GM18873 (cell line): ENCODE results near the gene GATD1.
"Not testable (repeated sequence)": the region's sequence is repeated elsewhere in the genome, so short reads cannot be mapped to it uniquely, and the experiment has no call there.

Experiments
- ATAC-seq: cut with Tn5 transposase; IDR thresholded peaks from one replicate; pipeline ENCODE4 v1.9.1; 2021; ENCODE audit warnings: mild to moderate bottlenecking, moderate library complexity, moderate number of reproducible peaks; ENCODE audit not compliant: unreplicated experiment, low FRiP score

The GATD1 gene

DNA sequence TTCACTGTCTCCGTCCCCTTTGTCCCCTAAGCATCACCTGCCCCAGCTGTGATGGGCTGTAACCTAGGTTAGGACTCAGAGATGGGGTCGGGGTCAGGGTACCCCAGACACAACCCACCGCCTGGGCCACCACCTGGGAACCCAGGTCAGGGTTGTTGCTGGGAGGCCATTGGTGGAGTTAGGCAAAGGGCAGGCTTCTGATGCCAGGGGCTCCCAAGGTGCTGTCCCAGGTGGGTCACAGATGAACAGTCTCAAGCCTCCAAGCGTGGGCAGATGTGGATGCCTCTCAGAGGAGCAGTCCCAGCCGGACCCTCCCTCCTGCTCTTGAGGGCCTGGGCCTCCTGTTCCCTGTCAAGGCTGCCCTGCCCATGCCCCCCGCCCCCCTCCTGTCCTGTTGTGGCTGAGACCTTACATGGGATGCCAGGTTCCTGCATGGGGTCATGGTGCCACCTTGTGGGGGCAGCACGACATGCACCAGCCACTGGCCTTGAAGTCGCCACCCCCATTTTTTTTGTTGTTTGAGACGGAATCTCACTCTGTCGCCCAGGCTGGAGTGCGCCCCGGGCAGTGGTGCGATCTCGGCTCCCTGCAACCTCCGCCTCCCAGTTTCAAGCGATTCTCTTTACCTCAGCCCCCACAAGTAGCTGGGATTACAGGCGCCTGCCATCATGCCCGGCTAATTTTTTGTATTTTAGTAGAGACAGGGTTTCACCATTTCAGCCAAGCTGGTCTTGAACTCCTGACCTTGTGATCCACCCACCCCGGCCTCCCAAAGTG lies 12.1 kb downstream of the GATD1 start:
- no peak for ATAC-seq

DNA sequence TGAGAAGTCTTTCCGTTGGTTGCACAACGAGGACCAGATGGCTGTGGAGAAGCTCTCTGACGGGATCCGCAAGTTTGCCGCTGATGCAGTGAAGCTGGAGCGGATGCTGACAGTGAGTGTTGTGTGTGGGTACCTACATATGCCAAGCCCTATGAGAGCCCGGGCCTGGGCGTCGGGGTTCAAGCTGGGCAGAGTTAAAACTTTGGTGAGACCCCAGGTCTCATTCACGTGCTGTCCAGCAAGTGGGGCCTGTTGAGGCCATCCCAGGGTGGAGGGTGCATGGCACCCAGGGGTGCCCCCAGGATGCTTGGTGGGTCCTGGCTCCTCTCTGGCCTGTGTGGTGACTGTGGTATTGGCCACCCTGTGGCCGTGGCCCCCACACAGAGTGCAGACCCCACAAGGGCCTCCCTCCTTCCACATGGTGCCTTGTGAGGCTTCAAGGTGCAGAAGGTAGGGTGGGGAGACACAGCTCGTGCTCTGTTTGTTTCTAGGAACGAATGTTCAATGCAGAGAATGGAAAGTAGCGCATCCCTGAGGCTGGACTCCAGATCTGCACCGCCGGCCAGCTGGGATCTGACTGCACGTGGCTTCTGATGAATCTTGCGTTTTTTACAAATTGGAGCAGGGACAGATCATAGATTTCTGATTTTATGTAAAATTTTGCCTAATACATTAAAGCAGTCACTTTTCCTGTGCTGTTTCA lies 12.8 kb downstream of the GATD1 start:
- no peak for ATAC-seq

DNA sequence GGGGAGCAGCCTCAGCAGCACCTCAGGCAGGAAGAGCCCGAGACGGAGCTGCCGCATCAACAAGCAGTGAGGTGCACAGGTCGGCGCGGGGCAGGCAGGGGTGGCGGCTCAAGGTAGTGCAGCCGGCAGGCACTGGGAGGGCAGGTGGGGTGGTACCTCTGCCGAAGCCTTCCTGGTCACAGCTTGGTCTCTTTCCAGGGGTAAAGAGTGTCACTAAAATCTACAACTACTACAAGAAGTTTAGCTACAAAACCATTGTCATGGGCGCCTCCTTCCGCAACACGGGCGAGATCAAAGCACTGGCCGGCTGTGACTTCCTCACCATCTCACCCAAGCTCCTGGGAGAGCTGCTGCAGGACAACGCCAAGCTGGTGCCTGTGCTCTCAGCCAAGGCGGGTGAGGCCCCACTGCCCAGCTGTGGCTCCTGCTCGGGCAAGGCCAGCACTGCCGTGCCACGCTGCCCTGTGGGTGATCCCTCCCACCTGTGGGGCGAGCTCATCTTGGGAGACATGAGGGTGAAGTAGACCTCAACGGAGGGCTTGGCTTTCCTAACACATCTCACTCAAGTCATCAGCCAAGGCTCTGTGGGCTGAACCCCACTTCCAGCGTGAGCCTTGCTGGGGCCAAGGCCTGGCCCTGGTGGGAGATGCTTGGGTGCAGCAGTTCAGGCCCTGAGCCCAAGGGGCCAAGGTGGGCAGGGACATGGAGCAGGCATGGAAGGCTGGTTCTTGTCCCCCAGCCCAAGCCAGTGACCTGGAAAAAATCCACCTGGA lies 13.6 kb downstream of the GATD1 start:
- no peak for ATAC-seq

DNA sequence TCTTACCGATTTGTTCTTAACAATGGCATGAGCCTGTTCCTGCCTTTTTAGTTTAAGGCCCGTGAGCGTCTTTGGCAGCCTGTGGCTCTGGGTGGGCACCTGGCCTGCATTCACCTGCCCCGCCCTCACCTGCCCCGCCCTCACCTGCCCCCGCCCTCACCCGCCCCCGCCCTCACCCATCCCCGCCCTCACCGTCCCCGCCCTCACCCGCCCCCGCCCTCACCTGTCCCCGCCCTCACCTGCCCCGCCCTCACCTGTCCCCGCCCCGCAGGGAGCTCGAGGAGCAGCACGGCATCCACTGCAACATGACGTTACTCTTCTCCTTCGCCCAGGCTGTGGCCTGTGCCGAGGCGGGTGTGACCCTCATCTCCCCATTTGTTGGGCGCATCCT lies 14.2 kb downstream of the GATD1 start:
- no peak for ATAC-seq

DNA sequence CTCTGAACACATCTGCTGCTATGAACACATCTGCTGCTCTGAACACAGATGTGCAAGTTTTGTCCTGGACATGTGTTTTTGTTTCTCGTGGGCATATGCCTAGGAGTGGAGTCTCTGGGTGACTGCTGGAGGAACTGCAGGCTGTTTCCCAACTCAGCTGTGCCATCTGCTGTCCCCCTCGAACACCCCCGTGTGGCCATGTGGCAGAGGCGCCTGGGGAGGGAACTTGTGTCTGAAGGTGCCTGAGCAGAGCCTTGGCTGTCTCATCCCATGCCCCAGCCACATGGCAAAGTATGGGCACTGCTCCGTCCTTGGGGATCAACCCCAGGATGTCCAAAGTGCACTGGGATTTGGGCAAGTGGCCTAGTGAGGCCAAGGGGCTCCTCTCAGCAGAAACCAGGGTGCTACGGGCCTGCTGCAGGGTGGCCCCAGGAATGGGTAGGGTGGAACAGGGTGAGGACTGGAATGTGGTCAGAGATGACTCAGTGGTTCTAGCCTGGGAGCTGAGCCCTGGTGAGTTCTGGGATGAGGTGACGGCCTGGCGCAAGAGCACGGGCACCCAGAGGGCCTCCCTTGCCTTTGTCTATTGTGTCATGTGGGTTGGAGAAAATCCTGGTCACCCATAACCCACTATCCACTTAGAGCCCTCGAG lies 14.7 kb downstream of the GATD1 start:
- no peak for ATAC-seq

DNA sequence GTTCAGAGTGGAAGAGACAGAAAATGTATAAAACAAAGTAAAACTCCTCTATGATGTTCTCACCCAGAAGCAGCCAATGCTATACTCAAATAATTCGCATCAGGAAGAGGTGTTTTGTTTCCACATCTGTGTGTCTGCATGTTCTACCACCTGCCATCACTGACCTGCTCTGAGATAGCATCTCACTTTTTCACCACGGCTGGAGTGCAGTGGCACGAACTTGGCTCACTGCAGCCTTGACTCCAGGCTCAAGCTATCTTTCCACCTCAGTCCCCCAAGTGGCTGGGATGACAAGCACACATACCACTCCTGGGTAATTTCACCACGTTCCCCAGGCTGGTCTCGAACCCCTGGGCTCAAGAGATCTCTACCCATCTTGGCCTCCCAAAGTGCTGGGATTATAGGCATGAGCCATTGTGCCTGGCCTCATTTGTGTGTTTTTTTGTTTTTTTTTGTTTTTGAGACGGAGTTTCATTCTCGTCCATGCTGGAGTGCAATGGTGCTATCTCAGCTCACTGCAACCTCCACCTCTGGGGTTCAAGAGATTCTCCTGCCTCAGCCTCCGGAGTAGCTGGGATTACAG lies 15.7 kb downstream of the GATD1 start:
- ATAC-seq, result no peak

DNA sequence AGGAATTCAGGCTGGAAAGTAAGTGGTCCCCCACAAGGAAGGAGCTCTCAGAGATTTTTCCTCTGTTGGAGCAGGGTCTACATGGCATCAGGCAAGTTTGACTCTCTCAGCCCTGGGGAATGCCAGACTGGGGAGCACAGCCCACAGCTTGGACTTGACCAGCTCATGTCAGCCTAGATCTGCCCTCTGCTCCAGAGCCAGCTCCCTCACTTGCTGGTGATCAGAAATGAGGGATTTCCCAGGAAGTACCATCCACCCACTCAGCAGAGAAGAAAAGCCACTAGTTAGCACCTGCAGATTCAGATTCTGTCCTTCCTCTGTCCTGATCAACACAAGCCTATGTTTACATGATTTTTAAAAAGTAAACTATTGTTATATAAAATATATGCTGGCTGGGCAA lies 17.1 kb downstream of the GATD1 start:
- no peak for ATAC-seq

DNA sequence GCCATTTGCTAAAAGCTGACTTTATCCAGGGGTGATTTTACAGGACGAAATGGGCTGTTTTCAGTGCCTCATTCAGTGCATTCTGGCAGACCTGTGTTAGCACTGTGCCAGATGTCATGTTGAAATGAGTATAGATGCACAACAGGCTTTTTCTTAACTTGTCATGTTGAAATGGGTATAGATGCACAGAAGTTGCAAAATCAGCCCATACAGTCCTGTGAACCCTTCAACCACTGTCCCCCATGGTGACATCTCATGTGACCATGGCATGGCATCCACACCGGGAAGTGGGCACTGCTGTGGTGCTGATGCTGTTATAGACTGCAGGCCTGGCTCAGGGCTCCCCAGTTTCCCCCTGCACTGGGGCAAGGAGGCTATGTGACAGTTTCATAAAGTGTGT lies 27.6 kb downstream of the GATD1 start:
- ATAC-seq, result no peak

DNA sequence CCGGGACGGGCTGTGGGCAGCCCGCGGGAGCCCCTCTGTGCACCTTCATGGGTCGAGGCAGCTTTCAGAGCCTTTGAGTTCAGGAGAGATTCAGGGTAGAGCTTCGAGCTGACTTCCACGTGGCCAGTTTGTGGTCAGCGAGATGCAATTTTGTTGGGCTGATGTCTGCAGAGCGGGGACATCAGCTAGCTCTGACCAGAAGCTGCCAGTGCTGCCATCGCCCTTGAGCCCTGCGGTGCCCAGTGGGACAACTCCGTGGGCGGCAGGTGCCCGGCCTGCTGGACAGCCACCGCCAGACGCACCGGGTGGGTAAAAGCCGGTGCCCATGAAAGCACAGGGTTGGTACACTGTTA lies 29.3 kb downstream of the GATD1 start:
- ATAC-seq, result no peak

DNA sequence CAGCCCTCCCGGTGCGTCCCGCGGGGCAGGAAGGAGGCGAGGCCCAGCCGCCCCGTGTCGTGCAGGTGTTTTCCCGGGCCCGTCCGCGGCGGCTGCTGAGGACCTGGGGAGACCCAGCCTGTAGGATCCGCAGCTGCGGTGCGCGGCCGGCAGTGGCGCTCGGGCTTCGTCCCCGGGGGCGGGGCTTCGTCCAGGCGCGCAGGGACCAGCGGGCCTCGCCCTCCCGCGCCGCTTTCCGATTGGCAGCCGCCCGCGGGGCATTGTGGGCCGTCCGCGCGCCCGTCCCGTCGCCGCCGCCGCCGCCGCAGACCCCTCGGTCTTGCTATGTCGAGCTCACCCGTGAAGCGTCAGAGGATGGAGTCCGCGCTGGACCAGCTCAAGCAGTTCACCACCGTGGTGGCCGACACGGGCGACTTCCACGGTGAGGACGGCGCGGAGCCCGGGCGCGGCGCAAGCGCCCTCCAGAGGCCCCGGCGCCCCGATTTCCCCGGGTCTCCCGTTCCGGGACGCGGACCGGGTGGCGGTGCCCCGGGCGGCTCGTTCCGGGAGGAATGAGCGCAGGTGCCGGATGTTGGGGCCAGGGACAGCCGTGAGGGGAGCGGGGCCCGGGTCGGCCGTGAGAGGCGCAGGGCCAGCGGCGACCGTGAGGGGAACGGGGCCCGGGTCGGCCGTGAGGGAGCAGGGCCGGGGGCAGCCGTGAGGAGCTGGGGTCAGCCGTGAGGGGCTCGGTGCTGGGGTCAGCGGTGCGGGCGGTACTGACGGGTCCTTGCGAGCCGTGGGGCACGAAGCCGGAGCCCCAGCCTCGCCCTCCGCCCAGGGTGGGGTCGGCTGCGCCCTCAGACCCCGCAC lies 29.9 kb downstream of the GATD1 start, which contains the start of gene TALDO1:
TSS of gene TALDO1 (plus strand) at position 307 of the 849 bp plus-strand sequence. CDS start at position 325, 18 bp downstream.
- ATAC-seq, result peak; percentile 77

DNA sequence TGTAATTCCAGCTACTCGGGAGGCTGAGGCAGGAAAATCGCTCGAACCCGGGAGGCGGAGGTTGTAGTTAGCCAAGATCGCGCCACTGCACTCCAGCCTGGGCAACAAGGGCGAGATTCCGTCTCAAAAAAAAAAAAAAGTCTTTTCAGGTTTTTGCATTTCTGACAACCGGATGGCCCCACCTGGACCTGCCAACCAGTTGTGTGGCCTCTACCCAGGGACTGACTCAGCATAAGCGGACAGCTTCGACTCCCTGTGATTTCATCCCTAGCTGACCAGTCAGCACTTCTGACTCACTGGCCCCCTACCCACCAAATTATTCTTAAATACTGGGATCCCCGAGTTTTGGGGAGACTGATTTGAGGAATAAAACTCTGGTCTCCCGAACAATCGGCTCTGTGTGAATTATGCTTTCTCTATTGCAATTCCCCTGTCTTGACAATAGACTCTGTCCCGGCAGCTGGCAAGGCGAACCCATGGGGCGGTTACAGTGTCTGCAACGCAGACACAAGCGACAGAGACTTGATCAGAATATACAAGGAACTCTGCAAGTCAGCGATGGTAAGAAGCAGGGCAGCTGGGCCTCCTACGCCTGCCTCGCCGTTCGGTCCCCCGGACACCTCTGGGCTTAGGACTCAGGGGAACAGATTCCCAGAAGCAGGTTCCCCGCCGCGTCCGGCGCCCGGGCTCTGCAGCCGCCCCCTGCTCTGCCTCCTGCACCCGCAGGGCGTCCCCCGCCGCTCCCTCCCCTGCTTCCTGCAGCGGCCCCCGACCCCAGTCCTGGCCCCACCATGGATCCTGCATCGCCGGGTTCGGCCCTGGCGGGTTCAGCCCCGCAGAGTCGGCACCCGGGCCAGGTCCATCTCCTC lies 30.8 kb downstream of the GATD1 start:
- peak; percentile 6 for ATAC-seq

DNA sequence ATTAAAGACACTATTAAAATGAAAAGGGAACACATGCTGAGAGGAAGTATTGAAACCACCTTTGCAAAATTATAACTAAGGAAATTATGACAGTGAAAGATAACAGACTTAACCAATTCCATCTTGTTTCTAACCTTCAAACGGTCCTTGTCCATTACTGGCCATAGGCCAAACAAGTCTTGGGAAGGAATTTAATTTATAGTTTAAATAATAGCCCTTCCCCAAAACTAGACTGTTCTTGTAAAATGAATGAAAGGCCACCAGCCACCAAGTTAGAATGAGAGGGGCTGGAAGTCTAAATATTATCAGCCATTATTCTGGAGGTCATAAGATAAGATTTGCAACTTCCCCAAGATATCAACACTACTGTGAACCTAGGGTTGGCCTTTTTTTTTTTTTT lies 31.9 kb downstream of the GATD1 start:
- no peak for ATAC-seq

DNA sequence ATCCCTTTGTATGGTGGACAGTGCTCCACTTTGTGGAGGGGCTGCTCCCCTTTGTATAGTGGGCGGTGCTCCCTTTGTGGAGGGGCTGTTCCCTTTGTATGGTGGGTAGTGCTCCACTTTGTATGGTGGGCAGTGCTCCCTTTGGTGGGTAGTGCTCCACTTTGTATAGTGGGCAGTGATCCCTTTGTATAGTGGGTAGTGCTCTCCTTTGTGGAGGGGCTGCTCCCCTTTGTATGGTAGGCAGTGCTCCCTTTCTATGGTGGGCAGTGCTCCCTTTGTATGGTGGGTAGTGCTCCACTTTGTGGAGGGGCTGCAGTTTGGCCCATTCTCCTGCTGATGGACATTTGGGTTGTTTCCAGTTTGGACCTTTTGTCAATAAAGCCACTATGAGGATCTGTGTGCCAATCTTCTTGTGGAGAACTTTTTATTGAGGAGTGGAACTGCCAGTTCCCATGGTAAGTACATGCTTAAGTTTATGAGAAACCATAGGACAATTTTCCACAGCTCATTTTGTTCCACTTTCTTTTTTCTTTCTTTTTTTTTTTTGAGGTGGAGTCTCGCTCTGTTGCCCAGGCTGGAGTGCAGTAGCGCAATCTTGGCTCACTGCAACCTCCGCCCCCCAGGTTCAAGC lies 34.6 kb downstream of the GATD1 start:
- no peak for ATAC-seq

DNA sequence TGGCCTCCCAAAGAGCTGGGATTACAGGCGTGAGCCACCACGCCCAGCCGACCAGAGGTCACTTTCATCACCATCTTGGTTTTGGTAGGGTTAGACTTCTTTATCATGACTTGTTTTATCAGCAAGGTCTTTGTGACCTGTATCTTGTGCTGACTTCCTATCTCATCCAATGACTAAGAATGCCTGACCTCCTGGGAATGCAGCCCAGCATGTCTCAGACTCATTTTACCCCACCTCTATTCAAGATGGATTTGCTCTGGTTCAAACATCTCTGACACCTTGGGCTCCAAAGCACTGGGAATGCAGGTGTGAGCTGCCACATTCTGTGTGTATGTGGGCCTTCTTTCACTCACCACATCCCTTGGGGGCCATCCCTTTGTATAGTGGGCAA lies 35.1 kb downstream of the GATD1 start:
- no peak for ATAC-seq

DNA sequence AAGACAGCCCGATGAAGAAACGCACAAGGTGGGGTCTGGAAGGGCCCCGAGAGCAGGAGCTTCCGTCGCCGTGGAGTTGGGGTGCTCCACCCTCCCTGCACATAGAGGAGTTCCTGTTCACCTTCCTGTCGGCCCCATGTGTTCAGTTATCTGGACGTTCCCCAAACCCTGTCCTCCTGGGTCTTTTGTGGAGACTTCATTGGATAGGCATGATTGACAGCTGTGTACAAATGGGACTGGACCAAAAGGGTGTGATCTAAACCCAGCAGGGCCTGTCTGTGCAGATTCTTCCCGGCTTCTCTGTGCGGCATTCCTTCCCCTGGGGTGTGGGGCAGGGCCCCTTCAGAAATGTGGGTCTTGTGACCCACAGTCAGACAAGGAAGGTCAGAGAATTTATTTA lies 39.4 kb downstream of the GATD1 start:
- ATAC-seq, result not testable (repeated sequence)

DNA sequence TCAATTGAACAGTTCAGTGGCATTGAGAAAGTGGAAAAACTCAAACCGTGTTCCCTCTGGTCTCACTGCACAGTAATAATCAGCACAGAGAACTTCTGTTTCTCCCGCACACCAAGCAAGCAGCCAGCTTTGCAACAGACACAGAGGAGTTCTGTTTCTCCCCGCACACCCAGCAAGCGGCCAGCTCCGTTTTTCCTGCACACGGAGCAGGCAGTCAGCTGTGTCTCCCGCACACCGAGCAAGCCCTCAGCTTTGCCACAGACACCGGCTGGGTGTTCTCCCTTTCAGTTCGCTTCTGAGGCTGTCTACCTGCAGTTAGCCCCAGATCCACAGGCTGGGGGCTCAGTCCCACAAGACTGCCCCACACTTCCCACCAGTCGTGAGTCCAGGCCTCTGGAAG lies 39.9 kb downstream of the GATD1 start:
- ATAC-seq, result no peak

DNA sequence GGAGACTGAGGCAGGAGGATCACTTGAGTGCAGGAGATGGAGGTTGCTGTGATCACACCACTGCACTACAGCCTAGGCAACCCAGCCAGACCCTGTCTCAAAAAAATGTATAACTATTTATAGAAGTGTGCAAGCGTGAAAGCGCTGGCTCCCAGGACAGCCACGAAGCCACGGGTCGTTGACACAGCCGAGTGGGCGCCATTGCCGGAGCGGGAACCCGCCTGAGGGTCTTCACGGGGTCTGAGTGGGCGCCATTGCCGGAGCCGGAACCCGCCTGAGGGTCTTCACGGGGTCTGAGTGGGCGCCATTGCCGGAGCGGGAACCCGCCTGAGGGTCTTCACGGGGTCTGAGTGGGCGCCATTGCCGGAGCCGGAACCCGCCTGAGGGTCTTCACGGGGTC lies 42.7 kb downstream of the GATD1 start:
- ATAC-seq, result not testable (repeated sequence)

DNA sequence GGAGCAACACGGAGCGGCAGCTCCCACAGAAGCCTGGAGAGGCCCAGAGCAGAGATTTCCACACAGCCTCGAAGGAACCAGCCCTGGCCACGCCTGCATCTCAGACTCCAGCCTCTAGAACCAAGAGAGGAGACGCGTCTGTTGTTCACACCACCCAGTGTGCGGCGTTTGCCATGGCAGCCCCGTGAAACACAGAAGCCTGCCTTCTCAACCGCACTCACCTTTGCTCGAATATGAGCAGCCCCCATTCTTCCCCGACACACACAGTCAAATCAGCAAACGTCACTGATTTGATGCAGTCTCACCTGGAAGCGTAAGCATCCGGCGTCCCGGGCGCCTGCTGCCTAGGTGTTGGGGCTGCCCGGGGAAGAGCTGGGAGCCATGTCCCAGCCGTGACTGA lies 44.2 kb downstream of the GATD1 start:
- ATAC-seq, result no peak
